ENCODE data around the gene SCARF1.

DNA sequence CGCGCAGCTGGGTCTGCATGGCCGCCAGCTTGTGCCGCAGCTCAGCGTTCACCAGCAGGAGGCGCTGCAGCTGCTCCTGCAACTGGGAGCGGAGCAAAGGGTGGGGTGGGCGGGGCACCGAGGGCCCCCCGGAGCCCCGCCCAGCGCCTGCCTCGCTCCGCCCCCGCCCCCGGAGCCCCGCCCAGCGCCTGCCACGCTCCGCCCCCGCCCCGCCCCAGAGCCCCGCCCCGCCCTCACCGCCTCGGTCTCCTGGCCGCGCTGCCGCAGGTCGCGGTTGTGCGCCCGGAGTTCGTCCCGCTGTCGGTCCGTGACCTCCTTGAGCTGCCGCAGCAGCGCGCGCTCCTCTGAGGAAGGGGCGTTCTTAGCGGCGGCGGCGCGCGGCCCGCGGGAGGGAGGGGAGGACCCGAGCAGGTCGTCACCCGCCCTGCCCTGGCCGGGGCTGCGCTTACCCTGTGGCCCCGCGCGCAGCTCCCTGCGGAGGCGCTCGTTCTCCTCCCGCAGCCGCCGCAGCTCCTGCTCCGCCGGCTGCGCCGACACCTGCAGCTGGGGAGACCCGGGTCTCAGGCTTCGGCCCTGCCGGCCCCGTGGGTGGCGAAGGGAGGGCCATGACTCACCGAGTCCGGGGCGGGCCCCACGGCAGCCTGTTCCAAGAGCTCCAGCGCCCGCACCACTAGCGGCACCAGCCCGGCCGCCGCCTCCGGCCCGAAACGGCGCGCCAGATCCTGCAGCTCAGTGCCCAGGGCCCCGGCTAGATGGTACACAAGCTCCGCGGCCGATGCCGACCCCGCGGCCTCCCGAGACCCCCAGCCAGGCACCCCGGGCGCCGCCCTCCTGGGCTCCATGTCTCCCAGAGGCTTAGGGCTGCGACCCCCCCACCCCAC, 3.7 kb upstream of the SCARF1 start:
- peak; percentile 84 for TF ChIP-seq POLR2A (IDR thresholded peaks at IDR 0.05; ENCODE audit: low read length)
- no peak for TF ChIP-seq GATA1 (IDR thresholded peaks at IDR 0.05; ENCODE audit: low read depth, low read length)
